HG03159 (cell line): ENCODE measurements around the gene NINJ1.
"Not testable (repeated sequence)": the region's sequence is repeated elsewhere in the genome, so short reads cannot be mapped to it uniquely, and the experiment has no call there.

Experiments used
- ATAC-seq: cut with Tn5 transposase; IDR thresholded peaks from one replicate; pipeline ENCODE4 v1.9.1; 2021; ENCODE audit warnings: mild to moderate bottlenecking, moderate library complexity; ENCODE audit not compliant: unreplicated experiment

Gene NINJ1

GRCh38 chr9:93120846-93121315 lies 13.2 kb downstream of the NINJ1 start:
- ATAC-seq = no peak

GRCh38 chr9:93119953-93120845 lies 13.9 kb downstream of the NINJ1 start:
- peak; percentile 93 for ATAC-seq

GRCh38 chr9:93119703-93119952 lies 14.4 kb downstream of the NINJ1 start:
- no peak for ATAC-seq

- ATAC-seq = no peak
Observed at GRCh38 chr9:93118863-93119702, 15.0 kb downstream of the NINJ1 start.

- ATAC-seq = no peak
Observed at GRCh38 chr9:93117924-93118862, 15.9 kb downstream of the NINJ1 start.

GRCh38 chr9:93117521-93117920 lies 16.5 kb downstream of the NINJ1 start:
- not testable (repeated sequence) for ATAC-seq

- no peak for ATAC-seq
Observed at GRCh38 chr9:93116072-93116961, 17.7 kb downstream of the NINJ1 start.

- ATAC-seq = no peak
Observed at GRCh38 chr9:93115486-93116071, 18.5 kb downstream of the NINJ1 start.

- no peak for ATAC-seq
Observed at GRCh38 chr9:93114984-93115335, 19.1 kb downstream of the NINJ1 start.

GRCh38 chr9:93114169-93114983 lies 19.7 kb downstream of the NINJ1 start:
- ATAC-seq = no peak

GRCh38 chr9:93112864-93113389 lies 21.1 kb downstream of the NINJ1 start:
- ATAC-seq = no peak

GRCh38 chr9:93112116-93112863 lies 21.8 kb downstream of the NINJ1 start:
- ATAC-seq = no peak

- ATAC-seq = no peak
Observed at GRCh38 chr9:93111371-93112115, 22.5 kb downstream of the NINJ1 start.

- no peak for ATAC-seq
Observed at GRCh38 chr9:93111001-93111370, 23.1 kb downstream of the NINJ1 start.

- ATAC-seq = no peak
Observed at GRCh38 chr9:93110311-93110855, 23.7 kb downstream of the NINJ1 start.

GRCh38 chr9:93108291-93109041 lies 25.6 kb downstream of the NINJ1 start:
- ATAC-seq = no peak
